GM12873 (cell line): Measurements from ENCODE around the gene RFX7.

Experiments
- CTCF ChIP-seq: IDR thresholded peaks from 2 replicates; pipeline ENCODE4 v1.5.1; 2012; ENCODE audit warnings: low read depth, mild to moderate bottlenecking, moderate library complexity, low read length, control low read depth; ENCODE audit not compliant: insufficient read depth; ENCODE audit errors: missing control alignments

RFX7 gene

GRCh38 chr15:56040081-56041035, 203.3 kb downstream of the RFX7 start:
- no peak for TF ChIP-seq CTCF

GRCh38 chr15:56038707-56039106, 205.0 kb downstream of the RFX7 start:
- TF ChIP-seq CTCF, result no peak

GRCh38 chr15:56038015-56038414, 205.7 kb downstream of the RFX7 start:
- no peak for TF ChIP-seq CTCF
